NCI-H146 treated with DMSO at 0.1 percent for 48 hours (cell line): Measurements from ENCODE around the gene ZNF41.
"Not testable (repeated sequence)": the region's sequence is repeated elsewhere in the genome, so short reads cannot be mapped to it uniquely, and the experiment has no call there.

ENCODE experiments used
- DNase-seq: peaks from one replicate; lab custom pipeline; 2025; ENCODE audit not compliant: unreplicated experiment; lab: John Stamatoyannopoulos, UW

Gene ZNF41

DNA sequence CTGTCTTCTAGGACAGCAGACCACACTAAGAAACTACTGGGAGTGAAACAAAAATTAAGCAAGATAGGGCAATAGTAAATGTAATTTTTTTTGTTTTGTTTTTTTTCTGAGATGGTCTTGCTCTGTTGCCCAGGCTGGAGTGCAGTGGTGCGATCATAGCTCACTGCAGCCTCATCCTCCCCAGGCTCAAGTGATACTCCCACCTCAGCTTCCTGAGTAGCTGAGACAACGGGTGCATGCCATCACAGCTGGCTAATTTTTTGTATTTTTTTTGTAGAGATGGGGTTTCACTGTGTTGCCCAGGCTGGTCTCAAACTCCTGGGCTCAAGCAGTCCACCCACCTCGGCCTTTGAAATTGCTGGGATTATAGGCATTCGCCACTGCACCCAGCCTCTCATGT is 9.1 kb upstream of the ZNF41 start:
- not testable (repeated sequence) for DNase-seq

- no peak for DNase-seq
Measured at GRCh38 chrX:47489507-47490275, 6.7 kb upstream of the ZNF41 start.

DNA sequence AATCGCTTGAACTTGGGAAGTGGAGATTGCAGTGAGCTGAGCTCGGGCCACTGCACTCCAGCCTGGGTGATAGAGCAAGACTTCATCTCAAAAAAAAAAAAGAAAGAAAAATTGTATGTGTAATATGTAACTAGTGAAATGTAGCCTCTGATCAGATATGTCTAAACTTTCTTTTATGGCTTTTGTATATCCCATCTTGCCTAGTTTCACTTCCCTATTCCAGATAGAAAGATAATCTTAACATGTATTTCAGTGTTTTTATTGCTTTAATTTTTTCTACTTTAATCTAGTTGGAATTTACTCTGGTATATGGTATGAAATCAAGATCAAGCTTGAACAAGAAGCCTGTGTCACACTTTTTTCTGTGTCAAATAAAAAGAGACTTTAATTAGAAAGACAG is 1.9 kb upstream of the ZNF41 start:
- DNase-seq: no peak

DNA sequence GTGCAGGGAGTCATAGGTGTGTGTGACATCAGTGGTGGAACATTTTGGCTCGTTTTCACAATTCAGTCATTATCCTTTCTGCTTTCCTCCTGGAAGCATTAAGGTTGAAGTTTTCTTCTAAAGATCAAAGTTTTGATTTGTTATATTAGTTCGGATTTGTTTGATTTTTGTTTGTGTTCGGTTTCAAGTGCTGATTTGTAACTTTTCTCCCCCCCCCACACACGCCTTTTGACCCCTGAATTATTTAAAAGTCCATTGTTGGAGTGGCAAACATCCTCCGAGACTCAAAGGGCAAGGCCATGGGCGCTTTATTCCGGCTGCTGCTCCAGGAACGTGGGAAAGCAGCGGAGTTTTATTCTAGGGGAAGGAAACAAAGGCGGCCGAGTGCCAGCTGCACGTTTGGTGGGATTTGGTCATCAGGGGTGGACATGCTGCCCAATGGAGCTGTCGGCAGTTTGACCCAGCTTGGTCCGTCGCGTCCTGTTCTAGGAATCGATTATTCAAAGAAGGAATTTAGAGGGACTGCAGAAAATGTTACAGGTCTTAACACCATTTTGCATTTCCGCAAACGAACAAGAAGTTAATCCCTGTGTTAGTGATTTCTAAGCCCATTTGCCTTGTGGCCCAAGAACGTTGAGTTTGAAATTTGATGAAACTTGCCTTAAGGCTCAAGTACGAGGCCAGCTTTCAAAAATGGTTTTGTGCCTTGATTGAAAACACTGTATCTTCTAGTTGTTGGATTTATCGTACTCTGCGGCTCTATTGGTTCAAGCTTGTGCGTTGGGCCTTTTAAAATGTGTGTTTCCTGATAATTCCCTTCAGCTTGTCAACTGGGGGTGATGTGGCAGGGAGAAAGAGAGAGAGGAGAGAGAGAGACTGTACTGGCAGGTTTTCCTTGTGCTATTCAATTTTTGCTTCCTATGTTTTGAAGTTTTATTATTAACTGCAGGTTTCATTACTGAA is 565 bp upstream of the ZNF41 start:
- no peak for DNase-seq

- no peak for DNase-seq
Measured at GRCh38 chrX:47482065-47482511, 934 bp downstream of the ZNF41 start.

DNA sequence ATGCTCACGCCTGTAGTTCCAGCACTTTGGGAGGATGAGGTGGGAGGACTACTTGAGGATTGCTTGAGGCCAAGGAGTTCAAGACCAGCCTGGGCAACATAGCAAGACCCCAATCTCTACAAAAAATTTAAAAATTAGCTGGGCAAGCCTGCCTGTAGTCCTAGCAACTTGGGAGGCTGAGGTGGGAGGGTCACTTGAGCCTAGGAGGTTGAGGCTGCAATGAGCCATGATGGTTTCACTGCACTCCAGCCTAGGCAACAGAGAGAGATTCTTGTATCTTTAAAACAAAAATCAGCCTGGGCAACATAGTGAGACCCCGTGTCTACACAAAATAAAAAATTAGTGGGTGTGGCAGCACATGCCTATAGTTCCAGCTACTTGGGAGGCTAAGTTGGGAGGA is 1.9 kb downstream of the ZNF41 start:
- no peak for DNase-seq

GRCh38 chrX:47480576-47480975 is 2.4 kb downstream of the ZNF41 start:
- DNase-seq: no peak

DNA sequence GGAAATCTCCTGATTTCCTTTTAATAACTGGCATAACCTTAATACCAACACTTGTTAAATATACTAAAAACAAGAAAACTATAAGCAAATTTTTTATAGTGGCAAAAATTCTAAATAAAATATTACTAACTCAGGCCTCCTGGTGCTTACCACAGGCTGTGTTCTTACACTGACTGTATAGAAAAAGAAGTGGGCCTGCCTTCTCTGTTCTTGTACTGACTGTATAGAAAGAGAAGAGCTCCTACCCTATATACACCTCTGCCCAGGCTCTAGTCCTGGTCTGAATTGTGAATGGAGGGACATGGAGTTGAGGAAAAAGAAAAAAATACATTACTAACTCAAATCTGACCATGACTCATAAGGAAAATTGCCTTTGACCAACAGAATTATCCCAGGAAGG is 7.5 kb downstream of the ZNF41 start:
- DNase-seq: no peak

DNA sequence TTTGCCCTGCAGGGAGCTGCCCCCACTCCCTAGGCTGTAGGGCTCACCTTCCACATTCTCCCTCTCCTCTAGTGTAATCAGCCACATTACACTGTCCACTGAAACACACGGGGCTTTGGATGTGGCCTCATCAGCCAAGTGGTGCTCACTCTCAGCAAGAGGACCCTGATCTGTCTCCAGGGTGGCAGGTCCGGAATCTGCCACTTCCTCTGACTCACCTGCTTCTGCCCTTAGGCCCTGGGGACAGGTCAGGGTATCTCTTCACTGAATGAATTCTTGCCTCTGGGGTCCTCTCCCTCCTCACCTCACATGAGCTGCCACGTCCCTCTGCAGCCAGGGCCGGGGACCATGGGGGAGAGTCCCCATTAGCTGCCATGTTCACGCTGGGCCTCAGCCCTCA is 15.9 kb downstream of the ZNF41 start:
- no peak for DNase-seq

DNA sequence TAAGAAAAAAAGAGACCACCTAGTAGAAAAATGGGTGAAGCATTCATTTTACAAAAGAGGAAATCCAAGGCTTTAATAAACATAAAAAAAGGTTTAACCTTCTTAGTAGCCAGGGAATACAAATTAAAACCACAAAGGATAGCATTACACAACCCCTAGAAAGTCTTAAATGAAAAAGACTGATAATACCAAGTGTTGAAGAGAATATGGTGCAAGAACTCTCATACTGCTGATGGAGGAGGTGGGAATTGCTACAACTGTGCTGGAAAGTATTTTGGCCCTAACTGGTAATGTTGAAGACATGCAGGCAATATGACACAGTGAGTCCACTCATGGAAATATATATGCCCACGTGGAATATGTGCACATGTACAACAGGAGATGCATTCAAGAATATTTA is 22.5 kb downstream of the ZNF41 start:
- no peak for DNase-seq

DNA sequence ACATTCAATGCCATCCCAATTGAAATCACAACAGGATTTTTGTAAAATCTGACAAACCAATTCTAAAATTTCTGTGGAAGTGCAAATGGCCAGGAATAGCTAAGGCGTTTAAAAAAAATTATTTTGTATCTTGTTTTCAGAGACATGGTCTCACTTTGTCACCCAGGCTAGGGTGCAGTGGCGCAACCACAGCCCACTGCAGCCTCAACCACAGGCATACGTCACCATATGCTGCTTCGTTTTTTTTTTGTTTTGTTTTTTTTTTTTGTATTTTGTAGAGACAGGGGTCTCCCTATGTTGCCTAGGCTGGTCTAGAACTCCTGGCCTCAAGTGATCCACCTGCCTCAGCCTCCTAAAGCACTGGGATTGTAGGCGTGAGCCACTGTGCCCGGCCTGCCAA is 24.5 kb downstream of the ZNF41 start:
- no peak for DNase-seq

DNA sequence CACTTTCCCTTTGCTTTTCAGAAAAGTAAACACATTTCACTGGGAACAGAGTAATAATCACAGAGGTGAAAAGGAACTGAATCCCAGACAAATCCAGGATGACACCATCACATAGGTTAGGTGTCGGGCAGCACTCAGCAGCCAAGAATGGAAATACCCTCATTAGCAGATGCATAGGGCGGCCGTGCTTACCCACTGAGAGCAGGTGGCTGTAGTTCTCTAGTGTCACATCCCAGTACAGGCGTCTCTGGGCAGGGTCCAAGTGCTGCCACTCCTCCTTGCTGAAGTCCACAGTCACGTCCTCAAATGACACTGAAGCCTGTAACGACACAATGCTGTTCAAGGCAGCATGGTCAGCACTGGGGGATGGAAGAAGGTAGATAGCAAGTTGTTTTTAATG is 26.9 kb downstream of the ZNF41 start:
- DNase-seq: no peak

DNA sequence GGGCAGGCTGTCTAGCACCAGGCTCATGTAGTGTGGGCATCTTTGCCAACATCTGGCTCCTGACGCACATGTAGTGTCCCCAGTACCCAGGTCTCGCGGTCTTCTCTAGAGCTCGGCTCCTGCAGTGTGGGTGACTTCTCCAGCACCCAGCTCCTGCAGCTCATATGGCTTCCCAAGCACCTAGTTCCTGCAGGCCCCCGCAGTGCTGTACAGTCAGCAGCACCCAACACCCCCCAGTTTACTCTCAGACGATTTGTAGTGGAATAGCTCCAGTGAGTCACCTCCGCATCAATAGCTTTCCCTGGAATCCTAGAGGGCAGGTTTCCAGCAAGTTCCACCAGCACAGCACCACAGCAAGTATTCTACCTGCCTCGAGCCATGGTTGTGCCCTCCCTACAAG is 30.9 kb downstream of the ZNF41 start:
- DNase-seq: no peak

DNA sequence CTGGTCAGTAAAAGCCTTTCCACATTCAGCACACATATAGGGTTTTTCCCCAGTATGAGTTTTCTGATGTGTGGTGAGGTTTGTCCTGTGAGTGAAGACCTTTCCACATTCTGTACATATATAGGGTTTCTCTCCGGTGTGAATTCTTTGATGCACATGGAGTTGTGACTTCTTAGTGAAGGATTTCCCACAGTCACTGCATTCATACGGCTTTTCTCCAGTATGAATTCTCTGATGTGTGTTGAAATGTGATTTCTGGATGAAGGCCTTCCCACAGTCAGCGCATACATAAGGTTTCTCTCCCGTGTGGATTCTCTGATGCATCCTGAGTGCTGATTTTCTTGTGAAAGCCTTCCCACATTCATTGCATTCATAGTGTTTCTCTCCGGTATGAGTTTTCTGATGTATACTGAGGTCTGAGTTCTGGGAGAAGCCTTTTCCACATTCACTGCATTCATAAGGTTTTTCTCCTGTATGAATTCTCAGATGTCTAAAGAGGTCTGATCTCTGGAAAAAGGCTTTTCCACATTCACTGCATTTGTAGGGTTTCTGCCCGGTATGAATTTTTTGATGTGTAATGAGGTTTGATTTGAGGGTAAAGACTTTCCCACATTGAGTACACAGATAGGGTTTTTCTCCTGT is 34.7 kb downstream of the ZNF41 start:
- no peak for DNase-seq

- no peak for DNase-seq
Measured at GRCh38 chrX:47447607-47448006, 35.4 kb downstream of the ZNF41 start.

- DNase-seq: no peak
Measured at GRCh38 chrX:47446971-47447370, 36.1 kb downstream of the ZNF41 start.

- no peak for DNase-seq
Measured at GRCh38 chrX:47446431-47446830, 36.6 kb downstream of the ZNF41 start.

GRCh38 chrX:47430925-47431324 is 52.1 kb downstream of the ZNF41 start:
- DNase-seq: no peak

DNA sequence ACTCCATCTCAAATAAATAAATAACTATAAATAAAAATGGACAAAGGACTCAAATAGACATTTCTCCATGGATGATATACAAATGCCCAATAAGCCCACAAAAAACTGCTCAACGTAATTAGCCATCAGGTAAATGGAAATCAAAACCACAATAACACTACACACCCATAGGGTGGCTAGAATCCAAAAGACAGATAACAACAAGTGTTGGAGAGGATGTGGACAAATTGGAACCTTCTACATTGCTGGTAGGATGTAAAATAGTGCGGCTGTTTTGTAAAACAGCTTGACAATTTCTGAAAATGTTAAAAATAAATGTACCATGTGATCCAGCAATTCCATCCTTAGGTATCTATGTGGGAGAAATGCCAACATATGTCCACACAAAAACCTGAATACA is 60.6 kb downstream of the ZNF41 start:
- DNase-seq: no peak

DNA sequence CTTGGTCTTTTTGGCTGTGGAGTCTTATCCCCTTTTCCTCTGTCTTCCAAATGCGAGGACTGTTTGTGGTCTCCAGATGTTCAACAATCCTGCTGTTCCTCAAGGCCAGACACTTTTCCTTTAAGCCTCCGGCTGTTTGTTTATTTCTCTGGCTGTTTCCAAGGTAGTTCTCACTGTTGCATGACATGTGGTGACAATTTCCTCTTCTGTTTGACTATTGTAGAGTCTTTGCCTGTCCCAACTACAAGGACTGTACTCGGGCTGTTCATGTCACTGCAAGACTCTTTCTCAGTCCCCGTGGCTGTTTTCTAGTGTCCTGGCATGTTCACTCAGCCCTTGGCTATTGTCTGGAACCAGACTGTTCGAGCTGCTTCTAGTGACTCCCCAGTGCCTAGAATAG is 62.1 kb downstream of the ZNF41 start:
- DNase-seq: no peak

- no peak for DNase-seq
Measured at GRCh38 chrX:47420265-47420664, 62.8 kb downstream of the ZNF41 start.

DNA sequence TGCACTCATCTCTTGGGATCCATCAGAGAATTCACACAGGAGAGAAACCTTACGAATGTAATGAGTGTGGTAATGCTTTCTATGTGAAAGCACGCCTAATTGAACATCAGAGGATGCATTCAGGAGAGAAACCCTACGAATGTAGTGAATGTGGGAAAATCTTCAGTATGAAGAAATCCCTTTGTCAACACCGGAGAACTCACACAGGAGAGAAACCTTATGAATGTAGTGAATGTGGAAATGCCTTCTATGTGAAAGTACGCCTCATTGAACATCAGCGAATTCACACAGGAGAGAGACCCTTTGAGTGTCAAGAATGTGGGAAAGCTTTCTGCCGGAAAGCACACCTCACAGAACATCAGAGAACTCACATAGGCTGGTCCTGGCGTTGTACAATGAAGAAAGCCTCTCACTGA is 69.8 kb downstream of the ZNF41 start:
- no peak for DNase-seq
